ENCODE results near the gene GPBP1.
"Not testable (repeated sequence)": the region's sequence is repeated elsewhere in the genome, so short reads cannot be mapped to it uniquely, and the experiment has no call there.

Gene GPBP1

DNA sequence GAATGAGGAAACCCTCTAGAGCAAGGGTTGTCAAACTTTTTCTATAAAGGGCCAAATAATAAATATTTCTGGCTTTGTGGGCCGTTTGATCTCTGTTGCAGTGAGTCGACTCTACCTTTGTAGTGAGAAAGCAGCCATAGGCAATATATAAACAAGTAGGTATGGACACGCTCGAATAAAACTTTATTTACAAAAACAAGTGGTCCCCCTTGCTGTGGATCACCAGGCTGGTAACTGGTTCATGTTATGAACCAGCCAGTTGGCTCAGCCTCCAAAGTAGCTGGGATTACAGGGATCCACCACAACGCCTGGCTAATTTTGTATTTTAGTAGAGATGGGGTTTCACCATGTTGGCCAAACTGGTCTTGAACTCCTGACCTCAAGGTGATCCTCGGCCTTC, 118.5 kb downstream of the GPBP1 start:
- no peak for DNase-seq

DNA sequence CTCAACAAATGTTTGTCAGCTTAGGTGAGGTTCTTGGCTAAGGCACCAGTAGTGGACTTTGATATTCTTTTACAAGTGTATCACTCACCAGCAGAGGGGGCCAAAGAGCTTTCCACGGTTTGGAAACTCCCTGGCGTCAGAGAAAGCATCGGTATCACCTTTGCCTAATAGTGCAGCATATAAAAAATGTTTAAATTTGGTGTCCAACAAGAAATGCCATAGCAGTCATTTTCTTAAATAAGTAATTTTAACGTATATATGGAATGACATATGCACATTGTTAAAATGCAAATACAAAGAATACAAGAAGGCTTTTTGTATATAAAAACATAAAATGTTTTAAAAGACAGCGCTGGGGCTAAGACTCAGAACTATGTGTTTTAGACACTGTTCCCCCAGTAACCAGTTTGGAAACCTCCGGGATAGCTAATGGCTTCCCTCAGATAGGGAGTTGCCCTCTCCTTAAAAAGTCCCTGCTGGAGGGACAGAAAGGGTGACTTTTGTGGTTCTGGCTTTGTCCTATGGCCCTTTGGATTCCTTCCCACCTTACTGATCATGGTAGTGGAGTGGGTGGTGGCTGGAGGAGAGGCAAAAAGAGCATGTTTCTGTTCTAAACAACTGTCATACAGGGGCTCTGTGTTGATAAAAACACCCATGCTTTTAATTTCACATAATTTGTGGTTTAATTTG, 124.6 kb downstream of the GPBP1 start:
- peak; percentile 88 for DNase-seq

GRCh38 chr5:57298985-57299491, 125.2 kb downstream of the GPBP1 start:
- DNase-seq: peak; percentile 74

- no peak for DNase-seq
These were observed 126.1 kb downstream of the GPBP1 start for GRCh38 chr5:57299986-57300385.

DNA sequence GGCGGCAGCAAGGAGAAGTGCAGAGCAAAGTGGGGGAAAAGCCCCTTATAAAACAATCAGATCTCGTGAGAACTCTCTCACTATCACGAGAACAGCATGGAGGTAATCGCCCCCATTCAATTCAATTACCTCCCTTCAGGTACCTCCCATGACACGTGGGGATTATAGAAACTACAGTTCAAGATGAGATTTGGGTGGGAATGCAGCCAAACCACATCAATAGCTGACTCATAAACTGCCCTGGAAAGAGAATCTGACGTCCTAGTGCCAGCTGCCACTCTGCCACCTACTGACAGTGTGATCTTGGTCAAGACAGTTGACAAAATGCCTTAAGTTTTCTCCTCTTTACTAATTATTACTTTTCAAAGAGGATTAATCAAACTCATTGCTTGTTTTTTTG, 128.3 kb downstream of the GPBP1 start:
- no peak for DNase-seq

GRCh38 chr5:57302643-57303042, 128.8 kb downstream of the GPBP1 start:
- DNase-seq: no peak

- DNase-seq: no peak
These were observed 130.1 kb downstream of the GPBP1 start for GRCh38 chr5:57303985-57304384.

- DNase-seq: no peak
These were observed 131.1 kb downstream of the GPBP1 start for GRCh38 chr5:57304931-57305330.

GRCh38 chr5:57306359-57306758, 132.5 kb downstream of the GPBP1 start:
- no peak for DNase-seq

GRCh38 chr5:57307516-57307915, 133.7 kb downstream of the GPBP1 start:
- no peak for DNase-seq

DNA sequence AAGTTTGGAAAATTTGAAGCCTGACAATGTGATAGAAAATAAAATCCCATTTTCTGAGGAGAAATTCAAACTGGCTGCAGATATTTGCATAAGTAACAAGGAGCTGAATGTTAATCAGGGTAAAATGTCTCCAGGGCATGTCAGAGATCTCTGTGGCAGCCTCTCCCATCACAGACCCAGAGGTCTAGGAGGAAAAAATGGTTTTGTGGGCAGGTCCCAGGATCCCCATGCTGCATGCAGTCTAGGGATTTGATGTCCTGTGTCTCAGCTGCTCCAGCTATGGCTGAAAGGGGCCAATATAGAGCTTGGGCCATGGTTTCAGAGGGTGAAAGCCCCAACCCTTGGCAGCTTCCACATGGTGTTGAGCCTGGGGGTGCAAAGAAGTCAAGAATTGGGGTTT, 135.2 kb downstream of the GPBP1 start:
- DNase-seq: not testable (repeated sequence)

DNA sequence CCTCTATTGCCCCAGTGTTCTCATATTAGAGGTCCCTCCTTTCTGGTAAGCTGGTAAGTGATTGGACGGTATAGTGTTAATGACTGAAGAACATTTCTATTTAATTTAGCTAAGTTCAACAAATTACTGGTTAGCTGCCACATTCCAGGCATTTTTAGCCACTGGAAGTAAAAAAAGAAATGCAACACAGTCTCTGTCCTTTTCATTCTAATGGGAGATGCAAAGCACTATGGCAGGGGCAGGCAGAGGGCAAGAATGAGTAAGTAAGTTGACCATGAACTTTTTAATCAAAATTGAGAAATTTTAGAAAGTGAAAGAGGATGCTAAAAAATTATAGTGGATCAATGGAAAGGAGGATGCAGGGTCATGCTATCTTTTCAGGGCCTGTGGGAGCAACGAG, 137.4 kb downstream of the GPBP1 start:
- no peak for DNase-seq

- no peak for DNase-seq
These were observed 138.3 kb downstream of the GPBP1 start for GRCh38 chr5:57311921-57312735.

DNA sequence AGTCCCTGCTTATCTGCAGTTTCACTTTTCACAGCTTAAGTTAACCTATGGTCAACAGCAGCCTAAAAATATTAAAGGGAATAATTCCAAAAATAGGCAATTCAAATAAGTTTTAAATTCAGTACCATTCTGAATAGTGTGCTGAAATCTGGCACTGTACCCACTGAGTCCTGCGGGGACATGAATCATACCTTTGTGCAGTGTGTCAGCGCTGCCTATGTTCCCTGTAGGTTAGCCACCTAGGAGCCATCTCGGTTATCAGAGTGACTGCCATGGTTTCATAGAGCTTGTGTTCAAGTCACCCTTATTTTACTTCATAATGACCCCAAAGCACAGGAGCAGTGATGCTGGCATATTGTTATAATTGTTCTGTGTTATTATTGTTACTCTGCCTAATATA, 139.9 kb downstream of the GPBP1 start:
- DNase-seq: no peak
